Measurements from ENCODE around the gene TARS3. TPM values are rescaled to one million over a fixed set of nuclear protein-coding genes. Genes with fewer than 3 reads are reported as not detected.
A peak's percentile ranks its signal among the peaks of the same experiment; 100 is the strongest.

The TARS3 gene
- total and polyA plus RNA-seq, 4 donors, result 3.4 to 29.0 (median 6.0) TPM

- WGBS, 2 donors, result 80 to 94% methylated on average over 2 of the region's 2 CpGs
- Histone ChIP-seq H3K27me3 (ENCODE audit: control insufficient read depth in 3 of 3, insufficient read depth in 3 of 3, low read length in 2 of 3) (no peaks in the 10 kb centered on the region), H3K9ac (ENCODE audit: insufficient read depth in 1 of 2, low read length in 2 of 2) (no peak overlapping the region), H3K36me3 (ENCODE audit: control insufficient read depth in 4 of 4, insufficient read depth in 4 of 4, low read length in 4 of 4) (peaks cover 4 to 15% (median 9%) of the 10 kb centered on the region in 4 donors), H3K27ac (ENCODE audit: low read depth in 1 of 2, low read length in 1 of 2) (peak overlapping the region in 1 of 2 donors; percentile 70), H3K9me3 (ENCODE audit: control insufficient read depth in 4 of 4, insufficient read depth in 3 of 4, low read length in 3 of 4) (peaks cover 0 to 2% (median 0%) of the 10 kb centered on the region in 4 donors), H3K4me3 (no peak overlapping the region), H3K4me1 (ENCODE audit: control insufficient read depth in 5 of 5, insufficient read depth in 5 of 5, low read length in 5 of 5) (peaks cover 0 to 6% (median 0%) of the 10 kb centered on the region in 5 donors)
- TF ChIP-seq, protein P1, sequence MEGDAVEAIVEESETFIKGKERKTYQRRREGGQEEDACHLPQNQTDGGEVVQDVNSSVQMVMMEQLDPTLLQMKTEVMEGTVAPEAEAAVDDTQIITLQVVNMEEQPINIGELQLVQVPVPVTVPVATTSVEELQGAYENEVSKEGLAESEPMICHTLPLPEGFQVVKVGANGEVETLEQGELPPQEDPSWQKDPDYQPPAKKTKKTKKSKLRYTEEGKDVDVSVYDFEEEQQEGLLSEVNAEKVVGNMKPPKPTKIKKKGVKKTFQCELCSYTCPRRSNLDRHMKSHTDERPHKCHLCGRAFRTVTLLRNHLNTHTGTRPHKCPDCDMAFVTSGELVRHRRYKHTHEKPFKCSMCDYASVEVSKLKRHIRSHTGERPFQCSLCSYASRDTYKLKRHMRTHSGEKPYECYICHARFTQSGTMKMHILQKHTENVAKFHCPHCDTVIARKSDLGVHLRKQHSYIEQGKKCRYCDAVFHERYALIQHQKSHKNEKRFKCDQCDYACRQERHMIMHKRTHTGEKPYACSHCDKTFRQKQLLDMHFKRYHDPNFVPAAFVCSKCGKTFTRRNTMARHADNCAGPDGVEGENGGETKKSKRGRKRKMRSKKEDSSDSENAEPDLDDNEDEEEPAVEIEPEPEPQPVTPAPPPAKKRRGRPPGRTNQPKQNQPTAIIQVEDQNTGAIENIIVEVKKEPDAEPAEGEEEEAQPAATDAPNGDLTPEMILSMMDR (IDR thresholded peaks at IDR 0.05; ENCODE audit: control extremely low read depth, extremely low read depth), result no peak
- DNase-seq, result peak in 1 of 3 donors; percentile 5
- no peak for ATAC-seq (ENCODE audit: insufficient read depth, low FRiP score)
These were observed 800 bp upstream of the TARS3 start for GRCh38 chr15:101725073-101725472.

GRCh38 chr15:101724675-101725005 is 367 bp upstream of the TARS3 start:
- H3K27me3 ChIP-seq (ENCODE audit: control insufficient read depth in 3 of 3, insufficient read depth in 3 of 3, low read length in 2 of 3), result no peaks in the 10 kb centered on the region
- H3K4me3 ChIP-seq, result no peak overlapping the region
- H3K27ac ChIP-seq (ENCODE audit: low read depth in 1 of 2, low read length in 1 of 2), result peak overlapping the region in 1 of 2 donors; percentile 70
- peaks cover 6 to 18% (median 13%) of the 10 kb centered on the region in 4 donors for H3K36me3 ChIP-seq (ENCODE audit: control insufficient read depth in 4 of 4, insufficient read depth in 4 of 4, low read length in 4 of 4)
- DNase-seq (no peak), ATAC-seq (ENCODE audit: insufficient read depth, low FRiP score) (no peak)
- H3K9ac ChIP-seq (ENCODE audit: insufficient read depth in 1 of 2, low read length in 2 of 2), result no peak overlapping the region
- TF ChIP-seq, protein P1 (IDR thresholded peaks at IDR 0.05; ENCODE audit: control extremely low read depth, extremely low read depth), result no peak
- peaks cover 0 to 2% (median 0%) of the 10 kb centered on the region in 4 donors for H3K9me3 ChIP-seq (ENCODE audit: control insufficient read depth in 4 of 4, insufficient read depth in 3 of 4, low read length in 3 of 4)
- 22 to 28% methylated on average over 8 of the region's 8 CpGs for WGBS, 2 donors
- peaks cover 0 to 6% (median 0%) of the 10 kb centered on the region in 5 donors for H3K4me1 ChIP-seq (ENCODE audit: control insufficient read depth in 5 of 5, insufficient read depth in 5 of 5, low read length in 5 of 5)

DNA sequence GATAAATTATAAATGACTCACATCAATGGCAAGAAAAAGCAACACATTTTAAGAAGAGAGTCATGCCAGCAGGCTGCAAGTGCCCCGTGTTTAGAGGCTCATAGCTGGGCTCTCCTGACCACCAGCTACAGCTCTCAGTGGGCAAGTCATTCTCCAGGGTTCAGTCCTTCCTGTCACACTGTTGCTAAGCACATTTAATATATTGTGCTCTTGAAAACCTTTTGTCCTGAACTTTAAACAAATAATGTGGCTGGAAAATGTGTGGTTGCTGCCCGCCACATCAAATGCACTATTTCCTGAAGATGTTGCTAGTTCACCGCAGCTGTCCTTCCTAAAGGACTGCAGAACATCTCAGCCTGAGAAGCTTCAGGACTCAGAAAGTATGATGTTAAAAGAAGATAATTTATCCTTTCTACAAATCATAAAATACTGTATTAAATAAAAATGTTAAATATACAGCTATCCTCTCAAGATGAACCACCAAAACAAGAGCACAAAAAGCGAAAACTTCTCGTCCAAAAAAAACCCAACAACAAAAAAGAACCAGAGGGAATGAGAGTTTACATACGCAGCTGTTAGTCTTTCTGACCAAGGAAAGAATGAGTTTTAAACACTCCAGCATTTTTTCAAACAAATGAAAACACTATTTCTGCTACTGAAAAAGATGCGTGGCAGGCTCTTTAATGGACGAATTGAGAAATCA is 951 bp downstream of the TARS3 start:
- peaks cover 12 to 25% (median 19%) of the 10 kb centered on the region in 4 donors for H3K36me3 ChIP-seq (ENCODE audit: control insufficient read depth in 4 of 4, insufficient read depth in 4 of 4, low read length in 4 of 4)
- H3K27me3 ChIP-seq (ENCODE audit: control insufficient read depth in 3 of 3, insufficient read depth in 3 of 3, low read length in 2 of 3), result no peaks in the 10 kb centered on the region
- peaks cover 0 to 2% (median 0%) of the 10 kb centered on the region in 4 donors for H3K9me3 ChIP-seq (ENCODE audit: control insufficient read depth in 4 of 4, insufficient read depth in 3 of 4, low read length in 3 of 4)
- DNase-seq (peak in 2 of 3 donors; percentile 33 to 46), ATAC-seq (ENCODE audit: insufficient read depth, low FRiP score) (no peak)
- peaks cover 0 to 6% (median 0%) of the 10 kb centered on the region in 5 donors for H3K4me1 ChIP-seq (ENCODE audit: control insufficient read depth in 5 of 5, insufficient read depth in 5 of 5, low read length in 5 of 5)
- 2 to 4% methylated on average over 8 of the region's 8 CpGs for WGBS, 2 donors
- TF ChIP-seq, protein P1 (IDR thresholded peaks at IDR 0.05; ENCODE audit: control extremely low read depth, extremely low read depth), result no peak
- H3K9ac ChIP-seq (ENCODE audit: insufficient read depth in 1 of 2, low read length in 2 of 2), result peak overlapping the region; percentile 20 to 50
- H3K27ac ChIP-seq (ENCODE audit: low read depth in 1 of 2, low read length in 1 of 2), result peak overlapping the region; percentile 95 to 97
- H3K4me3 ChIP-seq, result peak overlapping the region; percentile 77
